ENCODE results near the gene PSIP1. TPM values are rescaled to one million over a fixed set of nuclear protein-coding genes. Genes with fewer than 3 reads are reported as not detected.
A peak's percentile ranks its signal among the peaks of the same experiment; 100 is the strongest.

The PSIP1 gene
- total RNA-seq, 6 experiments from 2014 or later: 32.6 to 56.7 (median 48.5) TPM

- H3K27me3 Mint-ChIP-seq (ENCODE audit: insufficient read depth): no peaks in the 10 kb centered on the region; the same call in 1 of the 2 replicates
- H3K36me3 Mint-ChIP-seq (ENCODE audit: low read depth): peaks cover 4% of the 10 kb centered on the region
- no peak overlapping the region for H3K4me3 Mint-ChIP-seq
- H3K4me1 Mint-ChIP-seq (ENCODE audit: low read depth): peaks cover 10% of the 10 kb centered on the region
- no peaks in the 10 kb centered on the region for H3K9me3 Mint-ChIP-seq
- no peak overlapping the region for H3K27ac Mint-ChIP-seq
- peak; percentile 51 for TF ChIP-seq CTCF (IDR thresholded peaks at IDR 0.05)
- DNase-seq: no peak
These were observed 9.6 kb downstream of the PSIP1 start for GRCh38 chr9:15501179-15501578.

GRCh38 chr9:15499139-15499538 is 11.6 kb downstream of the PSIP1 start:
- H3K27ac Mint-ChIP-seq: peak overlapping the region; percentile 40

GRCh38 chr9:15498246-15498995 is 12.3 kb downstream of the PSIP1 start:
- Mint-ChIP-seq H3K4me1 (ENCODE audit: low read depth) (peaks cover 10% of the 10 kb centered on the region), H3K27ac (no peak overlapping the region), H3K9me3 (no peaks in the 10 kb centered on the region), H3K27me3 (ENCODE audit: insufficient read depth) (no peaks in the 10 kb centered on the region; the same call in 1 of the 2 replicates), H3K36me3 (ENCODE audit: low read depth) (peaks cover 3% of the 10 kb centered on the region), H3K4me3 (no peak overlapping the region)
- DNase-seq: no peak
- no peak for TF ChIP-seq CTCF (IDR thresholded peaks at IDR 0.05)

More at GRCh38 chr9:15499139-15499538, 11.6 kb downstream of the PSIP1 start:
- no peak for TF ChIP-seq CTCF (IDR thresholded peaks at IDR 0.05)
- H3K4me1 Mint-ChIP-seq (ENCODE audit: low read depth): peaks cover 10% of the 10 kb centered on the region
- no peaks in the 10 kb centered on the region for H3K9me3 Mint-ChIP-seq
- no peak overlapping the region for H3K4me3 Mint-ChIP-seq
- H3K27me3 Mint-ChIP-seq (ENCODE audit: insufficient read depth): no peaks in the 10 kb centered on the region; the same call in 1 of the 2 replicates
- H3K36me3 Mint-ChIP-seq (ENCODE audit: low read depth): no peaks in the 10 kb centered on the region
- no peak for DNase-seq

- no peak overlapping the region for H3K27ac Mint-ChIP-seq
- TF ChIP-seq CTCF (IDR thresholded peaks at IDR 0.05): no peak
- no peaks in the 10 kb centered on the region for H3K9me3 Mint-ChIP-seq
- no peak overlapping the region for H3K4me3 Mint-ChIP-seq
- peaks cover 9% of the 10 kb centered on the region for H3K36me3 Mint-ChIP-seq (ENCODE audit: low read depth)
- no peaks in the 10 kb centered on the region; the same call in 1 of the 2 replicates for H3K27me3 Mint-ChIP-seq (ENCODE audit: insufficient read depth)
- DNase-seq: no peak
- H3K4me1 Mint-ChIP-seq (ENCODE audit: low read depth): no peaks in the 10 kb centered on the region
These were observed 18.2 kb downstream of the PSIP1 start for GRCh38 chr9:15492485-15493150.

GRCh38 chr9:15491950-15492349 is 18.8 kb downstream of the PSIP1 start:
- no peak for DNase-seq
- Mint-ChIP-seq H3K9me3 (no peaks in the 10 kb centered on the region), H3K27ac (no peak overlapping the region), H3K4me3 (no peak overlapping the region), H3K27me3 (ENCODE audit: insufficient read depth) (no peaks in the 10 kb centered on the region), H3K36me3 (ENCODE audit: low read depth) (peaks cover 9% of the 10 kb centered on the region), H3K4me1 (ENCODE audit: low read depth) (no peaks in the 10 kb centered on the region)
- no peak for TF ChIP-seq CTCF (IDR thresholded peaks at IDR 0.05)

All from HFFc6 (cell line).